HG03095 (cell line): ENCODE data around the gene IL36RN.
"Not testable (repeated sequence)": the region's sequence is repeated elsewhere in the genome, so short reads cannot be mapped to it uniquely, and the experiment has no call there.

Experiments used
- ATAC-seq: cut with Tn5 transposase; IDR thresholded peaks from one replicate; pipeline ENCODE4 v1.9.1; 2021; ENCODE audit warnings: moderate library complexity; ENCODE audit not compliant: unreplicated experiment

The IL36RN gene

GRCh38 chr2:113096842-113097618, 38.0 kb downstream of the IL36RN start:
- not testable (repeated sequence) for ATAC-seq

GRCh38 chr2:113098041-113098440, 39.0 kb downstream of the IL36RN start:
- ATAC-seq: no peak

- no peak for ATAC-seq
Observed at GRCh38 chr2:113098532-113098931, 39.5 kb downstream of the IL36RN start.

DNA sequence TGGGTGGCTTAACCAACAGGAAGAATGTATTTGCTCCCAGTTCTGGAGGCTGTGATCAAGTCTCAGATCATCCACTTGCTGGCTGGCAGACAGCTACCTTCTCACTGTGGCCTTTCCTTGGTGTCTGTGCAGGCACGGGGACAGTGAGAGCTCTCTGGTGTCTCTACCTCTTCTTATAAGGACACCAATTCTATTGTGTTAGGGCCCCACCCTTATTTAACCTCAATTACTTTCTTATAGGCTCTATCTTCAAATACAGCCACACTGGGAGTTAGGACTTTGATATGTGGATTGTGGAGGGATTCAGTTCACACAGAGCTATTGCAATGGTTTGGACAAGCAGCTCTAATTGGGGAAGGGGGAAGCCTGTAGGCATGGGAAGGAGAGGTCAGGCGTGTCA, 43.1 kb downstream of the IL36RN start:
- no peak for ATAC-seq

- ATAC-seq: no peak
Observed at GRCh38 chr2:113103277-113103676, 44.3 kb downstream of the IL36RN start.

GRCh38 chr2:113104054-113104611, 45.1 kb downstream of the IL36RN start:
- ATAC-seq: no peak

GRCh38 chr2:113105047-113105785, 46.2 kb downstream of the IL36RN start:
- no peak for ATAC-seq

DNA sequence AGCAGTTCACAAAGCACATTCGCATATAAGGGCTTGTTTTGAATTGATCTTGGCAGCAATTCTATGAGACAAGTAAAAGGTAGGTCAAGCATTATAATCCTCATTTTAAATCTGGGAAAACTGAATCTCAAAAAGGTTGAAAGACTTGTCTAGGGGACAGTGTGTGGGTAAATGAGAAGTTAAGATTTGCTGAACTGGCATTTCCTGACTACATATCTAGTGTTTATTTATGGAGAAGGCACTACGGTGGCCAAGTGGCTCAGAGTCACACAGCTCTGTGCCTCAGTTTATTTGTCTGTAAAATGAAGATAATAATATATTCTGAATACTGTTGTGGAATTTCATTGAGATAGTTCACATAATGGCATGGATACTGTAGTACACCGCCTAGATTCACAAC, 52.1 kb downstream of the IL36RN start:
- no peak for ATAC-seq

GRCh38 chr2:113111823-113112287, 52.9 kb downstream of the IL36RN start:
- ATAC-seq: no peak

DNA sequence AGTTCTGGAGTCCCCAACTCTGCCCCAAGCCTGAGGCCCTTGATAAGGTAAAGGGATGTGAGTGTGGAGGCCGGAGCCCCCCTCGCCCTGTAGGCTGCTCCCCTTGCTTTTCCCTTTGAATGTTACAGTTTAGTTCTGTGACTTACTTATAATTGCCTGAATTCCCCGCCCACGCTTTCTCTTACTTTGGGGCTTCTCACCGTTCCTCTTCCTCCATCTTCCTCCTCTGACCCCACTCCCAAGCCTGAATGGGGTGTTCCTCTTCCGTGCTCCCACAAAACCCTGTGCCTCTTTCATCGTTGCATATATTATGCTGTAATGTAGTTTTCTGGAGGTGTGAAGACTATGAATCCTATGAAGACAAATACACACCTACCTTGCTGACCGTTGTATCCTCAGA, 53.4 kb downstream of the IL36RN start:
- ATAC-seq: no peak

- no peak for ATAC-seq
Observed at GRCh38 chr2:113112871-113113270, 53.9 kb downstream of the IL36RN start.

DNA sequence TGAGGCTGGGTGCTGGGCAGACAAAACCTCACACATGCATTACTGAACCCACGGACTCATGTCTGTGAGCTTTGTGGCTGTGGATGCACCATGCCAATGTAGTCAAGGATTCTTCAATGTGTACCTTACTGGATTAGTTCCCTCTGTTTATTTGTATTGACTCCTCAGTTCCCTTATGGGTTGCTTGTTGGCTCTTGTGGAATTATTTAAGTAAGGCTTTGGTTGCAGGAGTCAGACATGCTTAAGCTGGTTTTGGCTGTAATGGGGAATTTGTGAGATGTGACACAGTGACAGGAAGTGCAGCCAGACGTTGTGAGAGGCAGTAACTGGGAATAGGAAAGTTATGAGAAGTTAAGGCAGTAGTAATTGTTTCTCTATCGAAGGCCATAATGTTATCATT, 54.8 kb downstream of the IL36RN start:
- no peak for ATAC-seq
